Hepatocyte (in vitro differentiated cells): Measurements from ENCODE around the gene BCAS1. TPM values are rescaled to one million over a fixed set of nuclear protein-coding genes. Genes with fewer than 3 reads are reported as not detected.

Experiments used
- DNase-seq: peaks from one replicate; pipeline ENCODE4 v3.0.0-alpha.2; 2016; ENCODE audit warnings: low spot score
- H2AFZ ChIP-seq: fragments of 200-600 bp; sonication (generic); 2 replicates; pipeline ENCODE4 v1.6.0; 2016; ENCODE audit warnings: antibody characterized with exemption, mild to moderate bottlenecking
- H3K27ac ChIP-seq: fragments of 200-600 bp; sonication (generic); 2 replicates; pipeline ENCODE4 v1.5.1; 2016; ENCODE audit warnings: mild to moderate bottlenecking
- H3K27me3 ChIP-seq: fragments of 200-600 bp; sonication (generic); 2 replicates; pipeline ENCODE4 v1.6.1; 2016
- H3K36me3 ChIP-seq: fragments of 200-600 bp; sonication (generic); replicated peaks from 2 replicates; pipeline ENCODE4 v1.5.1; 2016; ENCODE audit warnings: low read depth; ENCODE audit not compliant: insufficient read depth
- H3K4me1 ChIP-seq: fragments of 200-600 bp; sonication (generic); 2 replicates; pipeline ENCODE4 v1.5.1; 2016; ENCODE audit warnings: mild to moderate bottlenecking, moderate library complexity; ENCODE audit not compliant: insufficient read depth
- H3K4me2 ChIP-seq: fragments of 200-600 bp; sonication (generic); 2 replicates; pipeline ENCODE4 v1.6.0; 2016
- H3K4me3 ChIP-seq: fragments of 200-600 bp; sonication (generic); 2 replicates; pipeline ENCODE4 v1.5.1; 2016; ENCODE audit warnings: mild to moderate bottlenecking
- H3K79me2 ChIP-seq: fragments of 200-600 bp; sonication (generic); 2 replicates; pipeline ENCODE4 v1.6.0; 2017; ENCODE audit warnings: mild to moderate bottlenecking
- H3K9me2 ChIP-seq: fragments of 200-600 bp; sonication (generic); replicated peaks from 2 replicates; pipeline ENCODE4 v1.6.0; 2017; ENCODE audit warnings: mild to moderate bottlenecking; ENCODE audit not compliant: insufficient read depth
- H3K9me3 ChIP-seq: fragments of 200-600 bp; sonication (generic); 2 replicates; pipeline ENCODE4 v1.5.1; 2016; ENCODE audit warnings: low read depth, mild to moderate bottlenecking
- H4K20me1 ChIP-seq: fragments of 200-600 bp; sonication (generic); 2 replicates; pipeline ENCODE4 v1.6.0; 2016; ENCODE audit warnings: mild to moderate bottlenecking; ENCODE audit not compliant: insufficient read depth, poor library complexity, severe bottlenecking
- CTCF ChIP-seq: fragments of 200-600 bp; sonication (generic); IDR thresholded peaks from 2 replicates; pipeline ENCODE4 v1.5.1; 2016; ENCODE audit warnings: antibody characterized with exemption, mild to moderate bottlenecking; ENCODE audit not compliant: poor library complexity
- EZH2 ChIP-seq: fragments of 200-600 bp; sonication (generic); IDR thresholded peaks from 2 replicates; pipeline ENCODE4 v1.6.1; 2016; ENCODE audit warnings: antibody characterized with exemption, mild to moderate bottlenecking, borderline replicate concordance
- EZH2phosphoT487 ChIP-seq: fragments of 200-600 bp; sonication (generic); IDR thresholded peaks from one replicate; pipeline ENCODE4 v1.6.1; 2018; ENCODE audit warnings: antibody characterized with exemption, mild to moderate bottlenecking, low read depth, moderate library complexity; ENCODE audit not compliant: unreplicated experiment, severe bottlenecking
- WGBS: methylation state at CpG from one replicate; pipeline ENCODE4 v1.1.6; 2016; ENCODE audit warnings: low lambda C conversion rate; ENCODE audit errors: missing lambda C conversion rate; 5-methylcytosine and 5-hydroxymethylcytosine counted together
- polyA plus RNA-seq: library from polyadenylated mRNA; unstranded; fragments of >200 nt; fragmentation: Nextera tagmentation; extraction: Ambion mirVana; gene quantifications from 2 replicates; pipeline ENCODE4 v1.2.1, GENCODE V29; 2016
- total RNA-seq: library from RNA; depleted of rRNA; stranded (reverse); fragments of >200 nt; gene quantifications from 2 replicates; pipeline ENCODE4 v1.2.3, GENCODE V29; 2014

Gene BCAS1
- total and polyA plus RNA-seq, 2 experiments from 2014 or later: 4.9 to 9.8 TPM

GRCh38 chr20:53942472-53942816 lies 128.0 kb downstream of the BCAS1 start:
- H4K20me1 ChIP-seq: no peaks in the 10 kb centered on the region
- H3K27ac ChIP-seq: peak overlapping the region; percentile 76
- no peaks in the 10 kb centered on the region for H3K9me2 ChIP-seq
- H3K9me3 ChIP-seq: no peaks in the 10 kb centered on the region
- H3K4me2 ChIP-seq: no peak overlapping the region
- TF ChIP-seq EZH2phosphoT487 (no peak), CTCF (no peak), EZH2 (no peak)
- H3K36me3 ChIP-seq: no peaks in the 10 kb centered on the region
- peak overlapping the region; percentile 13 for H2AFZ ChIP-seq
- no peak overlapping the region for H3K4me3 ChIP-seq
- DNase-seq: no peak
- H3K4me1 ChIP-seq: peaks cover 31% of the 10 kb centered on the region
- WGBS: 74% methylated on average over 6 of the region's 6 CpGs
- H3K79me2 ChIP-seq: no peaks in the 10 kb centered on the region
- no peaks in the 10 kb centered on the region for H3K27me3 ChIP-seq

GRCh38 chr20:53941680-53942471 lies 128.5 kb downstream of the BCAS1 start:
- H3K9me3 ChIP-seq: no peaks in the 10 kb centered on the region
- peaks cover 31% of the 10 kb centered on the region for H3K4me1 ChIP-seq
- H3K4me3 ChIP-seq: no peak overlapping the region
- no peaks in the 10 kb centered on the region for H3K79me2 ChIP-seq
- peak overlapping the region; percentile 13 for H2AFZ ChIP-seq
- H4K20me1 ChIP-seq: no peaks in the 10 kb centered on the region
- TF ChIP-seq EZH2: no peak
- TF ChIP-seq CTCF: no peak
- TF ChIP-seq EZH2phosphoT487: no peak
- no peaks in the 10 kb centered on the region for H3K36me3 ChIP-seq
- DNase-seq: no peak
- H3K9me2 ChIP-seq: no peaks in the 10 kb centered on the region
- whole genome bisulfite sequencing: 48% methylated on average over 7 of the region's 7 CpGs
- peak overlapping the region; percentile 76 for H3K27ac ChIP-seq
- H3K4me2 ChIP-seq: peak overlapping the region; percentile 51
- H3K27me3 ChIP-seq: no peaks in the 10 kb centered on the region

GRCh38 chr20:53940907-53941545 lies 129.4 kb downstream of the BCAS1 start:
- H3K27ac ChIP-seq: peak overlapping the region; percentile 76
- 52% methylated on average over 6 of the region's 6 CpGs for WGBS
- H3K4me2 ChIP-seq: peak overlapping the region; percentile 51
- peaks cover 31% of the 10 kb centered on the region for H3K4me1 ChIP-seq
- no peaks in the 10 kb centered on the region for H4K20me1 ChIP-seq
- no peak overlapping the region for H3K4me3 ChIP-seq
- H3K9me2 ChIP-seq: no peaks in the 10 kb centered on the region
- H3K9me3 ChIP-seq: no peaks in the 10 kb centered on the region
- H2AFZ ChIP-seq: peak overlapping the region; percentile 71
- no peaks in the 10 kb centered on the region for H3K79me2 ChIP-seq
- H3K27me3 ChIP-seq: no peaks in the 10 kb centered on the region
- no peaks in the 10 kb centered on the region for H3K36me3 ChIP-seq
- TF ChIP-seq EZH2 (no peak), EZH2phosphoT487 (no peak), CTCF (no peak)
- no peak for DNase-seq
